IMR-90 (cell line): ENCODE data around the gene UNC79. TPM values are rescaled to one million over a fixed set of nuclear protein-coding genes. Genes with fewer than 3 reads are reported as not detected.

Source experiments
- ATAC-seq: fragments of 200-7000 bp; cut with Tn5 transposase; 2 replicates; pipeline ENCODE4 v1.9.1; 2020; ENCODE audit warnings: low read depth, mild to moderate bottlenecking, moderate library complexity
- BruUV-seq: library from RNA; stranded (reverse); fragments of 400-500 nt; replicated peaks from 2 replicates; lab custom pipeline; 2021; lab: Mats Ljungman, UMichigan
- CTCF ChIA-PET: fragments of 300-600 bp; formaldehyde crosslinking; extraction: SDS; loops from one replicate; lab custom pipeline; 2021; ENCODE audit warnings: antibody characterized with exemption; lab: Yijun Ruan, JAX
- POLR2A ChIA-PET: fragments of 300-600 bp; sonication (Branson Sonifier 250); formaldehyde crosslinking; loops from one replicate; lab custom pipeline; 2022; ENCODE audit warnings: antibody characterized with exemption; ENCODE audit not compliant: unreplicated experiment; lab: Charles Lee
- DNase-seq: peaks from one replicate; pipeline ENCODE4 v3.0.0; 2013
- H2AFZ ChIP-seq: replicated peaks from 2 replicates; pipeline ENCODE3; 2013; ENCODE audit warnings: low read length, mild to moderate bottlenecking; ENCODE audit not compliant: poor library complexity
- H2AK5ac ChIP-seq: 2 replicates; pipeline ENCODE4 v1.6.1; 2013; ENCODE audit warnings: low read depth, low read length, inconsistent platforms
- H2AK9ac ChIP-seq: replicated peaks from 2 replicates; pipeline ENCODE3; 2013; ENCODE audit warnings: mild to moderate bottlenecking, low read depth, low read length, moderate library complexity; ENCODE audit not compliant: poor library complexity
- H2BK120ac ChIP-seq: 2 replicates; pipeline ENCODE4 v1.6.1; 2013; ENCODE audit warnings: low read depth, low read length, inconsistent platforms
- H2BK15ac ChIP-seq: 3 replicates; pipeline ENCODE4 v1.6.1; 2013; ENCODE audit warnings: low read depth, low read length, inconsistent platforms
- H2BK20ac ChIP-seq: 2 replicates; pipeline ENCODE4 v1.6.1; 2013; ENCODE audit warnings: low read depth, mild to moderate bottlenecking, inconsistent platforms, low read length, moderate library complexity
- H2BK5ac ChIP-seq: 2 replicates; pipeline ENCODE4 v1.6.1; 2013; ENCODE audit warnings: mild to moderate bottlenecking, low read depth, low read length, inconsistent platforms; ENCODE audit not compliant: poor library complexity, severe bottlenecking
- H3K14ac ChIP-seq: replicated peaks from 2 replicates; pipeline ENCODE4 v1.6.1; 2013; ENCODE audit warnings: low read depth, low read length, inconsistent platforms
- H3K18ac ChIP-seq: 2 replicates; pipeline ENCODE4 v1.6.1; 2013; ENCODE audit warnings: low read depth, low read length, control low read depth
- H3K23ac ChIP-seq: 2 replicates; pipeline ENCODE4 v1.6.1; 2013; ENCODE audit warnings: low read depth, low read length, inconsistent platforms
- H3K27ac ChIP-seq: 2 replicates; pipeline ENCODE4 v1.5.1; 2013; ENCODE audit warnings: mild to moderate bottlenecking, control low read depth, low read length; ENCODE audit not compliant: insufficient read depth
- H3K27me3 ChIP-seq: 2 replicates; pipeline ENCODE4 v1.6.1; 2013; ENCODE audit warnings: low read length; ENCODE audit not compliant: control insufficient read depth, insufficient read depth
- H3K36me3 ChIP-seq: 2 replicates; pipeline ENCODE4 v1.6.1; 2013; ENCODE audit warnings: low read length, mixed read lengths; ENCODE audit not compliant: control insufficient read depth, insufficient read depth
- H3K4ac ChIP-seq: 2 replicates; pipeline ENCODE4 v1.6.1; 2013; ENCODE audit warnings: low read depth, low read length, inconsistent platforms
- H3K4me1 ChIP-seq: 2 replicates; pipeline ENCODE4 v1.6.1; 2013; ENCODE audit warnings: low read length, mixed read lengths; ENCODE audit not compliant: control insufficient read depth, insufficient read depth
- H3K4me2 ChIP-seq: 2 replicates; pipeline ENCODE4 v1.6.1; 2013; ENCODE audit warnings: low read depth, mild to moderate bottlenecking, control low read depth, low read length, moderate library complexity
- H3K4me3 ChIP-seq: 2 replicates; pipeline ENCODE4 v1.5.1; 2013; ENCODE audit warnings: low read depth, mild to moderate bottlenecking, control low read depth, low read length, moderate library complexity; ENCODE audit not compliant: insufficient read depth
- H3K56ac ChIP-seq: 2 replicates; pipeline ENCODE4 v1.6.1; 2013; ENCODE audit warnings: low read length, inconsistent platforms; ENCODE audit not compliant: insufficient read depth; ENCODE audit errors: extremely low read depth
- H3K79me1 ChIP-seq, 2 experiments: 2 replicates each; pipeline ENCODE4 v1.6.1; 2013; ENCODE audit warnings: low read length in 2 of 2, inconsistent platforms in 1 of 2, low read depth in 1 of 2
- H3K9ac ChIP-seq: 2 replicates; pipeline ENCODE4 v1.6.1; 2013; ENCODE audit warnings: low read depth, low read length, control low read depth
- H3K9me1 ChIP-seq: 2 replicates; pipeline ENCODE4 v1.6.1; 2013; ENCODE audit warnings: low read length, inconsistent platforms; ENCODE audit not compliant: insufficient read depth
- H3K9me3 ChIP-seq: 2 replicates; pipeline ENCODE4 v1.6.1; 2013; ENCODE audit warnings: low read length; ENCODE audit not compliant: control insufficient read depth, insufficient read depth
- H4K20me1 ChIP-seq: 2 replicates; pipeline ENCODE4 v1.6.1; 2013; ENCODE audit warnings: low read length, inconsistent platforms; ENCODE audit not compliant: insufficient read depth
- H4K5ac ChIP-seq: 2 replicates; pipeline ENCODE4 v1.6.1; 2013; ENCODE audit warnings: mild to moderate bottlenecking, low read depth, low read length, control low read depth
- H4K8ac ChIP-seq, 2 experiments: 2 replicates each; pipeline ENCODE4 v1.6.1; 2013; ENCODE audit warnings: low read depth in 2 of 2, low read length in 2 of 2, control low read depth in 1 of 2, inconsistent platforms in 1 of 2
- H4K91ac ChIP-seq: 2 replicates; pipeline ENCODE4 v1.6.1; 2013; ENCODE audit warnings: low read depth, low read length, inconsistent platforms; ENCODE audit not compliant: insufficient read depth
- NFE2L2 ChIP-seq: fragments of 150-350 bp; IDR thresholded peaks from 2 replicates; pipeline ENCODE4 v1.6.1; 2016; ENCODE audit warnings: low read depth, mild to moderate bottlenecking, low read length
- WGBS, 2 experiments: methylation state at CpG; one replicate each; pipeline versions ENCODE4 v1.1.5 to v1.1.7; 2013; ENCODE audit warnings: missing lambda C conversion rate in 2 of 2; ENCODE audit not compliant: insufficient read length in 1 of 2; ENCODE audit errors: extremely low coverage in 2 of 2; 5-methylcytosine and 5-hydroxymethylcytosine counted together
- dilution Hi-C: fragments of 300-500 bp; cut with HindIII; formaldehyde crosslinking; loops from one replicate; pipeline ENCODE4 v1.14.3; 2018; ENCODE audit warnings: low sequenced_read_pairs; ENCODE audit not compliant: unreplicated experiment
- in situ Hi-C: fragments of 300-500 bp; cut with MboI; formaldehyde crosslinking; loops from 3 replicates; pipeline ENCODE4 v1.14.3; 2019; ENCODE audit warnings: low sequenced_read_pairs, inconsistent platforms, mixed read lengths
- intact Hi-C: fragments of 100-400 bp; cut with micrococcal nuclease; formaldehyde crosslinking; loops from 2 replicates; pipeline ENCODE4 v1.10.0; 2022
- polyA plus RNA-seq, 3 experiments: library from polyadenylated mRNA; depleted of rRNA; stranded (reverse); fragments of >200 nt; gene quantifications; 2 replicates each; pipeline ENCODE4 v1.2.3, GENCODE V29; 2012; ENCODE audit warnings: low replicate concordance in 1 of 3
- total RNA-seq: library from RNA; depleted of rRNA; stranded (reverse); fragments of >200 nt; gene quantifications from 2 replicates; pipeline ENCODE4 v1.2.3, GENCODE V29; 2012
- TF ChIP-seq, protein P1 (sequence below): fragments of 150-350 bp; IDR thresholded peaks from 2 replicates; pipeline ENCODE4 v1.6.1; 2017; ENCODE audit warnings: mild to moderate bottlenecking, antibody characterized with exemption, low read length, low read depth

The UNC79 gene
- total and polyA plus RNA-seq, 2 of the 4 experiments (the other 2 are of a cell fraction): under 0.01 TPM

- H3K4me2 ChIP-seq: no peak overlapping the region
- dilution Hi-C loops: no loop called here
- H3K9me3 ChIP-seq: 0 out of 2 replicates have a peak, but pooled peaks cover 3% of the 10 kb centered on the region
- no peak overlapping the region for H2BK120ac ChIP-seq
- no peak overlapping the region for H2BK5ac ChIP-seq
- H3K36me3 ChIP-seq: no peaks in the 10 kb centered on the region
- H3K79me1 ChIP-seq: no peaks in the 10 kb centered on the region
- no peaks in the 10 kb centered on the region for H3K4me1 ChIP-seq
- no peak overlapping the region for H3K23ac ChIP-seq
- ATAC-seq (no peak), DNase-seq (no peak)
- H3K27ac ChIP-seq: no peak overlapping the region
- no CpG with 5 or more reads among the region's 3 CpGs for WGBS, 2 experiments
- no peak overlapping the region for H2AK5ac ChIP-seq
- H2AK9ac ChIP-seq: no peak overlapping the region
- ChIA-PET POLR2A (no interaction called here), CTCF (no interaction called here)
- peak; percentile 77 for TF ChIP-seq NFE2L2
- TF ChIP-seq, protein P1, sequence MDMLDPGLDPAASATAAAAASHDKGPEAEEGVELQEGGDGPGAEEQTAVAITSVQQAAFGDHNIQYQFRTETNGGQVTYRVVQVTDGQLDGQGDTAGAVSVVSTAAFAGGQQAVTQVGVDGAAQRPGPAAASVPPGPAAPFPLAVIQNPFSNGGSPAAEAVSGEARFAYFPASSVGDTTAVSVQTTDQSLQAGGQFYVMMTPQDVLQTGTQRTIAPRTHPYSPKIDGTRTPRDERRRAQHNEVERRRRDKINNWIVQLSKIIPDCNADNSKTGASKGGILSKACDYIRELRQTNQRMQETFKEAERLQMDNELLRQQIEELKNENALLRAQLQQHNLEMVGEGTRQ: no peak
- intact Hi-C loops: no loop called here
- H2BK20ac ChIP-seq: no peak overlapping the region
- no peak overlapping the region for H3K14ac ChIP-seq
- H3K4me3 ChIP-seq: no peak overlapping the region
- no peaks in the 10 kb centered on the region for H4K20me1 ChIP-seq
- H4K5ac ChIP-seq: no peak overlapping the region
- no peaks in the 10 kb centered on the region for H3K27me3 ChIP-seq
- no peak overlapping the region for H3K56ac ChIP-seq
- in situ Hi-C loops: no loop called here
- H4K91ac ChIP-seq: no peak overlapping the region
- no peak overlapping the region for H3K4ac ChIP-seq
- H4K8ac ChIP-seq: no peak overlapping the region
- H2AFZ ChIP-seq: no peak overlapping the region
- no peak overlapping the region for H2BK15ac ChIP-seq
- no peak overlapping the region for H3K9ac ChIP-seq
- H3K9me1 ChIP-seq: no peaks in the 10 kb centered on the region
- H3K18ac ChIP-seq: no peak overlapping the region
- BruUV-seq: no TSS peak
These were observed 148.4 kb downstream of the UNC79 start for GRCh38 chr14:93579178-93579577.
